Activated CD4-positive, alpha-beta T cell treated with anti-CD3 and anti-CD28 coated beads, Interleukin-2, amount 50 U/mL, for 1 hour (primary cell): ENCODE data around the gene LPGAT1.

ENCODE experiments used
- DNase-seq: peaks from one replicate; pipeline ENCODE4 v3.0.0-alpha.2; 2020

Gene LPGAT1

DNA sequence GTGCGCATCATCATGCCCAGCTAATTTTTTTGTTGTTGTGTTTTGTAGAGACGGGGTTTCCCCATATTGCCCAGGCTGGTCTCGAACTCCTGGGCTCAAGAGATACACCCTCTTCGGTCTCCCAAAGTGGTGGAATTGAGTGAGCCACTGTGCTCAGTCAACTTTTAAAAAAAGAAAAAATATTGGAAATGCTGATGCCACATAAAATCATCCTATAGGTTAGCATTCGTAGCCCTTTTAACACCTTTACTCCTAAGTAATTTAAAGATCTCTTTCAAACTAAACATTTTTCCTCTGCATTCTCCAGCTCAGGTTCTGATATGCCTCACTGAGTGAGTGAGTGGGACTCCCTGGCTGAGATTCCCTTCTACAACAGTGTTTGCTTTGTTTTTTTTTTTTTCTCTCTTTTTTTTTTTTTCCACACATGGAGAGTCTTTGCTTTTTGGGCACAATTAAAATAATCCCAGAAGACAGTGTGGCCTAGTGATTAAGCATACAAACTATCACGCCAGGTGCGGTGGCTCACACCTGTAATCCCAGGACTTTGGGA lies 74.0 kb downstream of the LPGAT1 start:
- no peak for DNase-seq

DNA sequence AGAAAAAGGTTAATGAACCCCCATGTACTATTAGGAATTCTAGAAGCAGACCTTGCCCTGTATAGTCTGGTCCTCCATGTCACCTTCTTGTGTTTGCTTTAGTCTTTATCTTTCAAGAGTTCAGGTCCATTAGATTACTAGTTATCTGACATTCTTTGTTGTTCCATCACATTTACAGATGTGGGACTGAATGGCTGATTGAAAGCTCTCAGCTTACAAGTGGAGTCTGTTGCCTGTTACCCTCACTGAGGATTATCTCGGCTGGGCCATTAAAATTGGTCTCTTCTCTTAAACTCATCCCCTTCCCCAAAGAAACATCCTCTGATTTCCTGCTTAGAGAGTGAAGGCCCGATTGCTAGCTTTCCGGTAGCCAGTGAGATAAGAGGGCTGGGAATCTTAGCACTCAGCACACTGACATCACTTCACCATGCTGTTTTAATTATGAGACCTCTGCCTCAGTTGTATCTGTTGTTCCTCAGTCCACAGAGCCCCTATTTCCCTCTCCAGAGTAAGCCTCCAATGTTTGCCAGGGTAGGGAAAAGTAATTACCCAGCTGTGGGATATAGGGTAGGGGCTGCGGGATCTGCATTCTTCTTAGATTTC lies 76.8 kb downstream of the LPGAT1 start:
- DNase-seq, result no peak

DNA sequence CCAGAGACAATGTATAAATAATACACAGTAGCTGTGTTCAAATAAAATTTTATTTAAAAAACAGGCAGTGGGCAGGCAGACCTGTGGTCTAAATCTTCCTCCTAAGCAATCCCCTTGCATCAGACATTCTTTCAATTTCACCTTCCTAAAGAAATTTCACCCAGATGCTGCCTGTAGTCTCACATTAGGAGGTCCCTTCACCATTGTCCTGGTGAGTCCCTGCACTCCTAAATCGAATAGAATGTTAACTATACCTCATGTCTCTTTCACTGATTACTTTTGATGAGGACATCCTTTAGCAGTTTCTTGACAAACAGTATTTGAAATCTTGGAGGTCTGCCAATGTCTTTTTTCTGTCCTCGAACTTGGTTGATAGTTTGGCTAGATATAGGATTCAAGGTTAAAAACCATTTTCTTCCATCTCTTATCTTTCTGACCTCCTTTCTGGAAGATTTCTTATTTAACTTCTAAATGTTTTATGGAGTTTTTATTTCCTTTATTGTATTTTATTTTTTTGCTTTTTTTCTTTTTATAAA lies 77.5 kb downstream of the LPGAT1 start:
- DNase-seq, result no peak

DNA sequence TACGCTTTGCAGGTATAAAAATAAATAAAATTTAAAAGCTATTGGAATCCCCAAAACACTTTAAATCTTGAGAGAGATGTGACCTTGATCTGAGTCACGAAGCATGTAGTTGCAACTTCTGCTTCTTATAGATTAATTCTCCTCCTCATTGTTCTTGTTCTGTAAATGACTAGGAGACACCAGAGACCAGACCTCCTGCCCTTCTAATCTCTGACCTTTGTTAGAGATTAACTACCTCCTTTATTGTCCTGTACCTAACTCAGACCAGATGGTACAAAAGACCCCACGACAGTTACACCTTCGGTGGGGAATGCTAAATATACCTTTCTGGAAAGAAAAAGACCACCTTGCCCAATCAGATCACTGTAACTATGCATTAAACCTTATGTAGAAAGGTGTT lies 78.2 kb downstream of the LPGAT1 start:
- no peak for DNase-seq

DNA sequence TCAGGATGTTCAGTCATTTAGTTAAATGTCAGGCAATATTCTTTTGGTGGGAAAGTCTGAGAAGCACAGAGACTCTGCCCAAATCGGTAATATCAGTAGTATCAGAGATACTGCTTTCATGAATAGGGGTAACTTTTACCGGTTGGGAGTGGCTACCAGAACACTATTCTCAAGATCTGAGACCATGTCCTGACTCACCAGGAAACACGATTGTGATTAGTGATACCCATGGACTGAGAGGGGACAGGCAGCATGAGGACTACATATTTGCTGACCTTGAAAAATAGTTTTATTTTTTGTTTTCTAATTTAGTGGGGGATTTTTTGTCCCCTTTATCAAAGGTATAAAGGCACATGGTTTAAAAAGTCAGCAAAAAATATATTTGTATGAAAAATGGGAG lies 79.1 kb downstream of the LPGAT1 start:
- no peak for DNase-seq

DNA sequence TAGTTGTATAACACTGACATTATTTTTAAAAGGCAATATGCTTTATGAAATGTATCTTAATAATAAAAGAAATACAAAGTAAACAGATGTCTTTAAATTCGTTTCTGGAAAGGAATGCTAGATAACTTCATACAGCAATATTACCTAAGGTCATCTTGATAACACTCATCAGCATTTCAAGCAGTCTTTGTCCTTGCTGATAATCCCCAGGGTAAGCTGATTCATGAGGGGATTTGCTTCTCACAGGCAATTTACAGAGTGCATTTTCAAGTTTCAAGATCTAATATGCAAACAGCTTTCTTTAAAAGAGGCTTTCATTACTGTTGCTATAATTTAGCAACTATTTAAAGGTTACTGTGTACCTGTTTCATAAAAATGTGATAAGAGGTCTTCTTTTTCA lies 80.0 kb downstream of the LPGAT1 start:
- DNase-seq, result no peak

DNA sequence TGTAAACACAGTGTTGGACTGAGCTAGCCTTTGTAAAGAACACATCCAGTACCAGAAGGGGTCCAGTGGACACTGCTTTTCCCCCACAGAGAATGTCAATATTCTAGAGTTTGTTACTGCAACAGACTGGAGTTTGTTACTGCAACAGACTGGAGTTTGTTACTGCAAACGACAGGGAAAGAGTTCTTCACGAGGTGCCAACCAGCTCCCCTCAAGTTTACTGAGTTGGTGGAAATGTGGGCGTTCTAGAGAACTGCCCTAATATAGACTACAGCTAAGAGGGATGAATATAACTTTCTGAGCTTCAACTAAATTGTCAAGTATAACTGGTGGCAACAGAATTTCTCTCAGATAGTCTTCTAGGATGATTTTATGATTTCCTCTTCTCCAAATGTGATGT lies 81.3 kb downstream of the LPGAT1 start:
- no peak for DNase-seq

DNA sequence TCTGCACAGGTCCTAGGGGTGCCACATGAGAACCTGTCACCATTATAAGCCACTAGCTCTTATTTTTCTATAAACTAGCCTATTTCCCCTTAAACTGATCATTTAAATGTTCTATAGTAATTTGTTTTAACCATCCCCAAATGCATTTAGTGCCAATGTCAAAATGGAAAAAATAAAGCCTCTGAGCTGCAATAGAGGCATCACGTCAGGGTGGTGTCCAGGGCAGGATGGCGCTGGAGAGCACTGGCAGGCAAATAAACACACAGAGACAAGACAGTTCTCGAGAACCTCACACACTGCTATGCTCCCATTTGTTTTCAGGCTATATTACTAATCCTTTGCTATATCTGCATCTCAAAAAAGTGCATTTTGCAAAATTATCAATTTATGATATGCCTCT lies 81.8 kb downstream of the LPGAT1 start:
- no peak for DNase-seq

DNA sequence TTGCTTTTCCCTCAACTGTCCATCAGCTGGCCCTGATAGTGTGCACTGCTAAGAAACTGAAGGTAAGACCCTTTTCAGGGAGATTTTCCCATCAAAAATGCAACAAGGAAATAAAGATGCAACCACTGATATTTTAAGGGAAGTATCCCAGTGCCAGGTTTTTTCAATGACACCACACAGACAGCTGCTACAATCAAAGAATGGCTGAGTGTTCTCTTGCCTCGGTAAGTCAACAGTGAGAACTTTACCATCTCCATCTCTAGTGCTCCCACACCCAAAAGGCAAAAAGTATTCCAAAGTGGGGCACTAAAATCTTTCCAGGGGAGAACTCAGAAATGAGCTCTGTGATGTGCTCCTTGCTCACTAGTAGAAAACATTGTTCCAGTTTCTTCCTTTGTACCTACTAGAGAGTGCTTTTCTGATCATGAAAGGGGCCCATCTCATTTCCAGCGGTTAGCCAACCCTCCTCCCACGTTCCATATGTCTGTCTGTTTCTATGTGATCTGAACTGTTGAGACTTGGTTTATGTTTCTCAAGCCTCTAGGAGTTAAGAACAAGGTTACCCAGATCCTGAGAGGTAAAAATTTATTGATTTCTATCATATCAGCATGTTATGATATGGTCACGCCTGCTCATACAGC lies 87.6 kb downstream of the LPGAT1 start:
- DNase-seq, result no peak

DNA sequence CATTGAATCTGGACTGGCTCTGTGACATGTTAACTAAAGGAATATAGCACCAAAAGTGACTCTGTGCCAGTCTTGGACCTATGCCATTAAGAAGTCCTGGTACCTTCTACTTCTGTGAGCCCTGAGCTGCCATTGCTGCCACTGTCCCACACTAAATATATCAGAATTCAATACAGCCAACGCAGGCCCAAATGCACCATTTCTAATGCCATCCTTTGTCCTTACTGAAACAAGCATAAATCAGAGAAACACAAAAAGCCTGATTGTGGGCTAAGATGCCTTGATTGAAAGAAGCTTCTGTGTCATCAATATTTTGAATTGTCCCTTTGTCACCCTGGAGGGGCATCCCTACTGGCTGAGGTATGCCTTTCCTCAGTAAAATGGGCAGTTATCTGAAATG lies 88.3 kb downstream of the LPGAT1 start:
- no peak for DNase-seq

DNA sequence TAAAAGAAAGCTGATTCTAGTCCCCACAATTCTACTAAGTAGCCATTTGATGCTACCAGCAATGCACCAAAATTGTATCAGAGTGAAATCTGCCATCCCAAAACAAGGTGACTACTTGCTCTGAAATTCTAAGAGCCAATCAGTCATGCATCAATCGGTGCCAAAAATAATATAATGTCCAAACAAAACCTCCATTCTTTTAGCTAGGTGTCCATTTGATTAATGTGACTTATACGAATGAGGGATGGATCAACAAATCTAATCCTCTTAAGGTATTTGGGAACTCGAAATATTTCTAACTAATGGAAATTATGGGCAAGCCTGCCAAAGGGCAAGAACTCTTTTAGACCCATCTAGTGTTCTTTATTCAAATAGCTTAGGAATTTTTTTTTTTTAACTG lies 88.8 kb downstream of the LPGAT1 start:
- no peak for DNase-seq

DNA sequence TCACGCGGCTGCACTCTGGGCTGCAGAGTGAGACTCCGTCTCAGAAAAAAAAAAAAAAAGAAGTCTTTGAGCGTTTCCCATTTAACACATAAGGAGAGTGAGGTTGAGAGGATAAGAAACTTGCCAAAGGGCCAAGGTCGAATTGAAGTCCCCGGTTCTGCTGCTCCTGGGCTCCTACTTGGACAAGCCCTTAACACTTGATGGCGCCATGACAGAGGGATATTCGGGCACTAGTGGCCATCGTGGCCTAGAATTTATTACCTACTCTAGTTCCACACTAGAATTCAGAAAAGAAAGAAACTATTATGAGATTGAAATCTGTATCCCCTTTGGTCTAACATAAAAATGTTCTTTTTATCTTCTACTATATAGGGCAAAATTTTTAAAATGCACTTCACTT lies 89.4 kb downstream of the LPGAT1 start:
- no peak for DNase-seq

DNA sequence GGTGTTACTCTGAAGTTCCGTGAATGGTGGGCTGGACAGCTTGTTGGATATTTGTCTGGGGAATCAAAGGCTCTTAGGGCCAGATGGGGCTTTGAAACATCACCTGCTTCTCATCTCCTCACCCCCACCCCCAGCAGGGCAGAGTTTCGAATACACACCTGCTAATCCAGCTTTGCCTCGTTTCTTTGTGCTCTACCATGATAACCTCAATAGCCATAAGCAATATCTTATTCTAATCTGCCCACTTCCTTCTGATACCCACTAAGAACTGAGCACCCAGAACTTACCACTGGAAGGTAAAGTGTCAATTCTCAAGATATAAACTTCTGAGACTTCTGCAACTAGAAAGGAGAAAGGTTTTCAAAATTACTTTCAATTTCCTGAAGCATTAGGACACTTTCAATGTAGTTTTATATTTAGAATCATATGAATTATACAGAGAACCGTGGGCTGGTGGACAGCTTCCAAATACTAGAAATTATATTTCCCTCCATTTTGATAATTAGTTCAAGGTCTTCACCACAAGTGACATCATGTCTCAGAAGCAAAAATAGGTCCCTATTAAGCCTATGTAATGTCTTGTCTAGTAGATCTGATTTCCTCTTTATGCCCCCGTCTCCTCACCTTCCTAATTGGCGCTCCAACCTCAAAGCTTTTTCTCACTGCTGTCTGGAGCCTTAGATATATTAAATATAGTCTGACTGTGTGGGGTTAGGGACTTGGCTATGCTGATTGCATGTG lies 90.7 kb downstream of the LPGAT1 start:
- no peak for DNase-seq

DNA sequence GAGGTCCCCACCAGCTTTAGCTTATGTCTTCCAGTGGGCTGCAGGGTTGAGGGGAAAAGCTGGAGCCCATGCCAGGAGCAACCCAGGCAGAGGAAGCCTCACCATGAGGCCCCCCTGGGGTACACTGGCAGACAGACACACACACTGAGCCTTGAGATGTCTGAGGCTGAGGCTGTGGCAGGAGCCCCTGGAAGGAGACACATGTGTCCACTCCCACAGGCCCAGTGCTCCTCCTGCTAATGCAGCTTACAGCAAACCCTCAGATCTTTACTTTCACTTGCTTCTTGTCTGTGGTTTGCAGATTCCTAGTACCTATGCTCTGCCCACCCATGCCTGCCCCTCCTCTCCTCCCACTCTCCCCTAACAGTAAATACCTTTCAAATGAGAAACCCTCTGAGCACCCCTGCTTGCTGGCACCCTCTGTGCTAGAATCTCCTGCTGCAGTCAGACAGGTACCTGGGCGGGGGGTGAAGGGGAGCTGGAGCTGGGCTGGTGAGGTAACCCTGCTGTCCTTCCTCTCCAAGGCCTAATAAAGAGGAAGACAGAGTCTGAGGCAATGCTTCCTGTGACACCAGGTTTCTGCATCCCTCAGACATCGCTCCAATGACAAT lies 91.8 kb downstream of the LPGAT1 start:
- DNase-seq, result peak; percentile 7

DNA sequence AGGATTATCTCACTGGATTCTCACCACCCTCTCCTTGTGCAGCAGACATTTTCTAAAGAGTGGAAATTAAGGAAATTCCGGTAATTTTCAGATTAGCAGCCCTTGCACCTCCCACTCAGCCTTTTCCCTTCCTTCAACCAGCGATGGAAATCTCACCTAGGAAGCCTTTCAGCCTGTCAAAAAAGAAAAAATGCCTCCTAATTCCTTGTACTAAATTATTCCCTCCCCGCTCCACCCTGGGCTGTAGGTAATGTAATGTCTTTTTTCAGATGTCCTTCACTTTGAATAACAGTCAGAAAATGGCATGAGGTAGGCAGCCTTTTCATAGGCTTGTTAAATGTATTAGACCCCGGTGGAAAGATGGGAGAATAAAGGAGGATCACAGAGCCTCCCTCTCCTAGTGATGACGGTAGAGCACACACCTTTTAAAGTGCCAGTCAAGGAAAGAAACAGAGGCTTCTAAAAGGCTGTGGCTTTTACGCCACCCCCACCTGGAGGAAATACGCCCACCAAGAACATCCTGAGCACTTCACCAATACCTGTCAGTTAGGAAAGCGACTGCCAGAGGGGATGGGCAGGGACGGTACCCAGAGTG lies 92.4 kb downstream of the LPGAT1 start:
- DNase-seq, result no peak

DNA sequence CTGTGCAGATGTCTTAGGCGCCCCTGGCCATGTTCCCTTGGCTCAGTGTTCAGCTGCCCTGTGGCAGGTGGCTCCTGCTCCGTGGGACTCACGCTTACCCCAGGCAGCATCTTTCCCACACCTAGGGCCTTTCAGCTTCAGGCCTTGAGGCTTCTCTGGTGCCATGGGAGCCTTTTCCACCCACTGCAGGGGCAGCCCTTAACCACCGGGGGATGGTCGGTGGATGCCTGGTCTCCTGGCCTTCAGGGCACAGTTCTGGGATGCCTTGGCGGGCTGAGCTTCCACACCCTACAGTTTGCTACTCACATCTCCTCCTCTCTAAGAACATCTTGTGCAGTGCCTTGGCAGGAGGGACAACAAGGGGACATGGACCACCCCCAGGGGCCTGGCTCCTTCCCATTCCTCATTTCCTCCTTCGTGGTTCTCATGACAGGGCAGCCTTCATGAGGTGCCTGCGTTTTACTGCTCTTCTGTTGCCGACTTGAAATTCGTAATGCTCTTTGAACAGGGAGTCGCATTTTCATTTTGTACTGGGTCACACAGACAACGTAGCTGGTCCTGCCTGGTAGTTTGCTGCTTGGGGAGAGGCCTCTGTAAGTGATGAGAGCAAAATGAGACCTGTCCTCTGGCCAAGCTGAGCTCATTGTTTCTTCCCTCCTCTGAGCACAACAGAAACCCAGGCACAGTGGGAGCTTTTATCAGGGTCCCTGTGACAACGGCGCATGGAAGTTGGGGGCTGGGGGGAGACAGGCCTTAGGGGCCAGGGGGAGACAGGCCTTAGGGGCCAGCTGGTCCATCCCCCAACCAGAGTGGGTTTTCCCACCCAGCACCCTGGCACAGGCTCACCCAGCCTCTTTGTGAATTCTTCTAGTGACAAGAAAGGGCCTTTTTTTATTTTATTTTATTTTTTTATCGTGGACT lies 93.2 kb downstream of the LPGAT1 start:
- DNase-seq, result no peak

DNA sequence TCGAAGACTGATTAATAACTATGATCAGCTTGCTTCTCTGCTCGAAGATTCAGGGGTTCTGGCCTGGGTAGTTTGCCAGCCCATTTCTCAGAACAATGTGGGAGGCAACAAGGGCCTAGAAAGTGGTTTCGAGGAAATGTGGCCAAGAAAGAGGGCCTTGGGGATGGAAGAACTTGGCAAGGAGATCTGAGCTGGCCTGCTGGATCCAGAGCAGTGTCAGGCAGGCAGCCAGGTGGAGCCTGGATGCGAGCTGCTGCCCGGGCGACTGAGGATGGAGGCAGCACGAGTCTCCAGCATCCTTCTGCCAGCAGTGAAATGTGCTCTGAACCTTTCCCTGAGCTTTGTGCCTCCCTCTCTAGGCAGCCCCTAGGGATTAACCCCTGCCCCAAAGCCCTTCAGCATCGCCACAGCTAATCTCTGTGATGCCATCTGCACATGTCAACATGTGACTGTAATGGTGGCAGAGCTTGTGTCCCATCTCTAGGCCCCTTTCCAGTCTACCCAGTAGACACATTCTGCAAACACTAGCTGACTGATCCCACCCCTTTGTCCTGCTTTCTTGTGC lies 94.1 kb downstream of the LPGAT1 start:
- DNase-seq, result no peak

DNA sequence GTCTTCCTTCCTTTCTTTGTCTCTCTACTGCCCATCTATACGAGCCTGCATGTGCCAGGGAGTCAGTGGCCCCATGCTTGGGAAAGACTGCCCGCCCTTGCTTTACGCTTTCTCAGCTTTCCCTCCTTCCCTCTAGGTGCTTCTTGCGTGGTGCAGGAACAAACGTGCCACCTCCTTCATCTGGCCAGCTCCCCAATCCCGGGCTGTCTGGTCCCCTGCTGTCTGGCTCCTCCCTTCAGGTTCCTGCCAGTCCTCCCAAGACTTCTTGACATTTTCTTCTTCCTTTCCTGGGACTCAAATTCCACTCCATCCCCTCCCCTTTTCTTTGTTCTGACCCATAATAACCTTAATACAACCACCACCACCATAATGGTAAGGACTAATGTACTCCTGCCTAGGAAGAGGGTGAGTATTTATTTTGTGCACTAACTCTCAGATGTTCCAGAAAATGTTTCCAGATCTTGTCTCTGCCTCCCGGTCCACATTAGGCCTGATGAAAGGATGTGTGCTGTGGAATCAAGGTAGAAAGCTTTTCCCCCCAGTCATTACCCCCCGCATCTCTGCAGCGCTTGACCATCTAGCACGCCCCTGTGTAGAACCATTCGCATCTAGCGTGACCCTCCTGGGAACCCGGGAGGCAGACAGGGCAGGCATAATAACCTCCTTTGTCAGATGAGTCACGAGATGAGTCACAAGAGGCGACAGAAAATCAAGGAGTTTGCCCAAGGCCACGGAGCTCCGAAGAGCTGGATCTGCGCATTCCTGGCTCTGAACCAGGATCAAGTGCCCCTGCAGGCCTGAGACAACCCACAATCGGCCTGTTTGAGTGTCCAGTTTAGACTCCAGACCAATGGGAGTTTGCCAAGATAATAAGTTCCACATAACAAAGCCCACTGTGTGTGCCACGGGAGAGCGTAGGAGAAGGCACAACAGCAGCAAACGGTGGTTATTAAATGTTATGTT lies 95.1 kb downstream of the LPGAT1 start:
- no peak for DNase-seq

DNA sequence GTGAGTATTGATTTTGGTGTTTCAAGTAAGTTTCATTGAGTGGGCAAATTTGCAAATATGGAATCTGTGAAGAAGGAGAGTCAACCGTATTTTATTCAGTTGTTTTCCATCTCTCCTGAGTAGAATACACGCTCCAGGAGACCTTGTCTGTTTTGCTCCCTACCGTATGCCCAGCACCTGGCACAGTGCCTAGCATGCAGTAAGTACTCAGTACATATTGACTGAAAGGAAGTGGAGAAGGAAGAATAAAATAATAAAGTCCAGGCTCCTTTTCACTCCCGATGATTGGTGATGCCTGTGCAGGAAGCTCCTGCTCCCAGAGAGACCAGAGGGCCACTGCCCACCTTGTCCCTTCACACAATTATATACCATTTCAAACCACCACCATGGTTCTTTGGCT lies 95.8 kb downstream of the LPGAT1 start:
- no peak for DNase-seq

DNA sequence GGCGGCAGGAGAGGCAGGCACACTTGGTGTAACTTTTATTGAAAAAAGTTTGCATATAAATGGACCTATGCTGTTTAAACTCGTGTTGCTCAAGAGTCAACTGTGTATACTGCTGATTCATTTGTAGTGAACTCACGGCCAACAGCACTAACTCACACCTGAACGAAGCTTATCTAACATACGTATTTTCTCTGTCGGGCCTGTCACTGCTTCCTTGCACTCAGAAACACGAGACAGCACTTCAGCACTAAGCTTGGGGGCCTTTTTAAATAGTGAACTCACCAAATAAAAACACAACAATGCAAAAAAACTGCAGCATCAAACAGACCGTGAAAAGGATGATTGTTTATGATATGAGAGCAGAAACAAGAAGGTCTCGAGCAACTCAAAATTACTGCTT lies 96.2 kb downstream of the LPGAT1 start:
- DNase-seq, result no peak
